DMS 273 treated with DMSO at 0.1 percent for 48 hours (cell line): Measurements from ENCODE around the gene COL23A1.
"Not testable (repeated sequence)": the region's sequence is repeated elsewhere in the genome, so short reads cannot be mapped to it uniquely, and the experiment has no call there.

Experiments
- DNase-seq: peaks from one replicate; lab custom pipeline; 2025; lab: John Stamatoyannopoulos, UW

Gene COL23A1

GRCh38 chr5:178504340-178504960, 85.7 kb downstream of the COL23A1 start:
- no peak for DNase-seq

- no peak for DNase-seq
Observed at GRCh38 chr5:178502401-178503100, 87.6 kb downstream of the COL23A1 start.

- no peak for DNase-seq
Observed at GRCh38 chr5:178499352-178499751, 90.8 kb downstream of the COL23A1 start.

GRCh38 chr5:178496642-178497041, 93.6 kb downstream of the COL23A1 start:
- DNase-seq = no peak

- DNase-seq = no peak
Observed at GRCh38 chr5:178496214-178496613, 94.0 kb downstream of the COL23A1 start.

- DNase-seq = no peak
Observed at GRCh38 chr5:178495706-178496105, 94.5 kb downstream of the COL23A1 start.

- DNase-seq = no peak
Observed at GRCh38 chr5:178492278-178492677, 97.9 kb downstream of the COL23A1 start.

- no peak for DNase-seq
Observed at GRCh38 chr5:178490935-178491652, 99.1 kb downstream of the COL23A1 start.

- no peak for DNase-seq
Observed at GRCh38 chr5:178489271-178489976, 100.8 kb downstream of the COL23A1 start.

GRCh38 chr5:178488696-178489095, 101.5 kb downstream of the COL23A1 start:
- no peak for DNase-seq

GRCh38 chr5:178487911-178488600, 102.1 kb downstream of the COL23A1 start:
- no peak for DNase-seq

- not testable (repeated sequence) for DNase-seq
Observed at GRCh38 chr5:178486878-178487512, 103.2 kb downstream of the COL23A1 start.

- no peak for DNase-seq
Observed at GRCh38 chr5:178486239-178486641, 104.0 kb downstream of the COL23A1 start.

GRCh38 chr5:178483620-178484019, 106.6 kb downstream of the COL23A1 start:
- DNase-seq = no peak

GRCh38 chr5:178479261-178479660, 110.9 kb downstream of the COL23A1 start:
- DNase-seq = no peak

- no peak for DNase-seq
Observed at GRCh38 chr5:178478370-178478769, 111.8 kb downstream of the COL23A1 start.

- DNase-seq = no peak
Observed at GRCh38 chr5:178477802-178478201, 112.4 kb downstream of the COL23A1 start.

GRCh38 chr5:178476972-178477754, 113.0 kb downstream of the COL23A1 start:
- no peak for DNase-seq

- no peak for DNase-seq
Observed at GRCh38 chr5:178476531-178476930, 113.7 kb downstream of the COL23A1 start.

GRCh38 chr5:178475422-178475821, 114.8 kb downstream of the COL23A1 start:
- no peak for DNase-seq
